Glomerular visceral epithelial cell (primary cell): Measurements from ENCODE around the gene VAMP4.

ENCODE experiments used
- DNase-seq: peaks from one replicate; pipeline ENCODE4 v3.0.0-alpha.2; 2016; ENCODE audit errors: extremely low spot score

Gene VAMP4

GRCh38 chr1:171652234-171652822, 89.5 kb downstream of the VAMP4 start, which contains the start of gene MYOC:
TSS of gene MYOC (minus strand) at chr1:171652688. CDS start at chr1:171652611, 77 bp downstream.
- DNase-seq, result no peak
